CD4-positive, alpha-beta T cell (primary cell): Measurements from ENCODE around the gene SLC1A7. TPM values are rescaled to one million over a fixed set of nuclear protein-coding genes. Genes with fewer than 3 reads are reported as not detected.

ENCODE experiments used
- ATAC-seq: fragments of 200-7000 bp; cut with Tn5 transposase; one replicate; pipeline ENCODE4 v1.10.0; 2022; ENCODE audit warnings: mild to moderate bottlenecking; ENCODE audit not compliant: poor library complexity
- CTCF ChIA-PET: fragments of 350-600 bp; sonication (Branson Sonifier 250); formaldehyde crosslinking; loops from one replicate; lab custom pipeline; 2021; ENCODE audit warnings: antibody characterized with exemption, inconsistent platforms; lab: Charles Lee
- POLR2A ChIA-PET: fragments of 350-600 bp; sonication (Branson Sonifier 250); formaldehyde crosslinking; loops from one replicate; lab custom pipeline; 2021; ENCODE audit warnings: antibody characterized with exemption, inconsistent platforms; lab: Charles Lee
- DNase-seq, 14 experiments: peaks; one replicate each; pipeline ENCODE4 v3.0.0-alpha.2; 2013 to 2020; ENCODE audit warnings: mixed read lengths in 2 of 14
- H3K27ac ChIP-seq, 2 donors: one replicate each; pipeline versions ENCODE4 v1.5.1 to v1.7.0; 2013; ENCODE audit warnings: low read length in 2 of 2, low read depth in 1 of 2, mild to moderate bottlenecking in 1 of 2
- H3K27me3 ChIP-seq, 2 experiments: 1 replicate in 1 of 2; 2 replicates in 1 of 2; pipeline versions ENCODE4 v1.6.1 to v1.7.0; 2013; ENCODE audit warnings: low read length in 2 of 2, control low read depth in 1 of 2, mild to moderate bottlenecking in 1 of 2, moderate library complexity in 1 of 2; ENCODE audit not compliant: insufficient read depth in 2 of 2, control insufficient read depth in 1 of 2
- H3K36me3 ChIP-seq: one replicate; pipeline ENCODE4 v1.6.1; 2013; ENCODE audit warnings: low read length, control low read depth; ENCODE audit not compliant: insufficient read depth
- H3K4me1 ChIP-seq: one replicate; pipeline ENCODE4 v1.6.1; 2013; ENCODE audit warnings: low read length, control low read depth; ENCODE audit not compliant: insufficient read depth
- H3K4me3 ChIP-seq: one replicate; pipeline ENCODE4 v1.5.1; 2013; ENCODE audit warnings: mild to moderate bottlenecking, low read length, moderate library complexity
- H3K9me3 ChIP-seq, 2 experiments: 1 replicate in 1 of 2; 2 replicates in 1 of 2; pipeline versions ENCODE4 v1.6.1 to v1.7.0; 2013; ENCODE audit warnings: low read length in 2 of 2, mild to moderate bottlenecking in 2 of 2, control low read depth in 1 of 2, moderate library complexity in 1 of 2; ENCODE audit not compliant: control insufficient read depth in 1 of 2, insufficient read depth in 1 of 2
- H3K27ac Mint-ChIP-seq: one replicate; pipeline ENCODE4 v1.8.0; 2020; ENCODE audit warnings: mixed read lengths
- H3K27me3 Mint-ChIP-seq: one replicate; pipeline ENCODE4 v1.8.0; 2021; ENCODE audit warnings: mixed read lengths
- H3K36me3 Mint-ChIP-seq: one replicate; pipeline ENCODE4 v1.8.0; 2021; ENCODE audit warnings: low read depth, mixed read lengths
- H3K4me1 Mint-ChIP-seq: one replicate; pipeline ENCODE4 v1.8.0; 2021; ENCODE audit warnings: low read depth, mixed read lengths
- H3K4me3 Mint-ChIP-seq: one replicate; pipeline ENCODE4 v1.8.0; 2020; ENCODE audit warnings: mild to moderate bottlenecking, mixed read lengths
- H3K9me3 Mint-ChIP-seq: one replicate; pipeline ENCODE4 v1.8.0; 2020; ENCODE audit warnings: mixed read lengths
- CTCF ChIP-seq: fragments of 200-600 bp; IDR thresholded peaks from one replicate; pipeline ENCODE4 v1.8.0; 2022; ENCODE audit warnings: antibody characterized with exemption, mild to moderate bottlenecking
- intact Hi-C, 2 experiments: fragments of 100-400 bp; cut with DNase I in 1 of 2; cut with micrococcal nuclease in 1 of 2; formaldehyde crosslinking; loops; one replicate each; pipeline versions ENCODE4 v1.15.1 to v1.9.0; 2023 to 2025; cut with DNase I, micrococcal nuclease
- total RNA-seq, 174 experiments: library from RNA in 2 of 174; stranded (reverse) in 2 of 174; gene quantifications; one replicate each; pipeline ENCODE4 v1.2.3 and lab custom pipeline; 2021 to 2026

SLC1A7 gene
- total RNA-seq, 2 experiments from 2014 or later: not detected

DNA sequence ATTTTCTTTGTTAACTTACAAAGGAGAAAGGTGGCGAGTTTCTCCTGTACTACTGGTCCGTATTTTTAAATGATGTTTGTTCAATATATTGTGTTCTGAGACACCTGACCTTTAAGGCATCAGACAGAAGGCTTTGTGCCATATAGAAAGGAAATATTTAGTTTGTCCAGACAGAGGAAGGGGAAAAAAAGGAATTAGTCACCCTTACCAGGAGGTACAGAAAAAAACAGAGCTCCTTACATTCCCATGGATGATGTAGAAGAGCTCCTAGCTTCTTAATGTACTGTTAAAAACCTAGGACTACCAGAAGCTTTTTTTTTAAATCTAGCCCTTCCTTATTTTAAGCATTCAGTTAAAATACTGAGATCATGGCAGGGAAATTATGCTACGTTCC lies 92.9 kb downstream of the SLC1A7 start:
- H3K36me3 ChIP-seq: peaks cover 56% of the 10 kb centered on the region
- no peak overlapping the region for H3K4me3 ChIP-seq

GRCh38 chr1:53048960-53049573 lies 93.4 kb downstream of the SLC1A7 start:
- Mint-ChIP-seq H3K4me1 (no peaks in the 10 kb centered on the region), H3K4me3 (no peak overlapping the region), H3K27ac (no peak overlapping the region), H3K9me3 (no peaks in the 10 kb centered on the region), H3K36me3 (peaks cover 89% of the 10 kb centered on the region), H3K27me3 (no peaks in the 10 kb centered on the region)
- ChIA-PET POLR2A (interaction anchor here (1.0 kb wide), 1 partner anchor 11 kb away, joined by 3 read pairs; no protein-coding TSS in a partner anchor), CTCF (no interaction called here)
- intact Hi-C loops: no loop called here
- ATAC-seq (no peak), DNase-seq (no peak)
- H3K4me1 ChIP-seq: no peaks in the 10 kb centered on the region
- H3K27ac ChIP-seq: no peak overlapping the region
- H3K27me3 ChIP-seq: no peaks in the 10 kb centered on the region
- peaks cover 56% of the 10 kb centered on the region for H3K36me3 ChIP-seq
- no peaks in the 10 kb centered on the region for H3K9me3 ChIP-seq
- no peak for TF ChIP-seq CTCF
- no peak overlapping the region for H3K4me3 ChIP-seq

More for the DNA sequence above, 92.9 kb downstream of the SLC1A7 start:
- CTCF ChIA-PET: no interaction called here
- no peaks in the 10 kb centered on the region for H3K9me3 ChIP-seq
- ATAC-seq (no peak), DNase-seq (no peak)
- POLR2A ChIA-PET: no interaction called here
- no peaks in the 10 kb centered on the region for H3K4me1 Mint-ChIP-seq
- H3K36me3 Mint-ChIP-seq: peaks cover 93% of the 10 kb centered on the region
- no peaks in the 10 kb centered on the region for H3K27me3 Mint-ChIP-seq
- no peak for TF ChIP-seq CTCF
- H3K4me3 Mint-ChIP-seq: no peak overlapping the region
- intact Hi-C loops: no loop called here
- H3K27ac ChIP-seq: no peak overlapping the region
- no peaks in the 10 kb centered on the region for H3K9me3 Mint-ChIP-seq
- H3K27me3 ChIP-seq: no peaks in the 10 kb centered on the region
- no peak overlapping the region for H3K27ac Mint-ChIP-seq
- H3K4me1 ChIP-seq: no peaks in the 10 kb centered on the region

- H3K4me1 ChIP-seq: no peaks in the 10 kb centered on the region
- ATAC-seq (no peak), DNase-seq (no peak)
- H3K9me3 Mint-ChIP-seq: no peaks in the 10 kb centered on the region
- no peaks in the 10 kb centered on the region for H3K27me3 Mint-ChIP-seq
- no peak overlapping the region for H3K27ac Mint-ChIP-seq
- H3K27me3 ChIP-seq: no peaks in the 10 kb centered on the region
- H3K27ac ChIP-seq: no peak overlapping the region
- H3K9me3 ChIP-seq: no peaks in the 10 kb centered on the region
- H3K36me3 Mint-ChIP-seq: peaks cover 86% of the 10 kb centered on the region
- ChIA-PET POLR2A (interaction anchor here (1.0 kb wide), 1 partner anchor 12 kb away, joined by 3 read pairs; no protein-coding TSS in a partner anchor), CTCF (no interaction called here)
- TF ChIP-seq CTCF: no peak
- H3K36me3 ChIP-seq: peaks cover 50% of the 10 kb centered on the region
- no peaks in the 10 kb centered on the region for H3K4me1 Mint-ChIP-seq
- intact Hi-C loops: no loop called here
- no peak overlapping the region for H3K4me3 ChIP-seq
- no peak overlapping the region for H3K4me3 Mint-ChIP-seq
Measured at GRCh38 chr1:53047737-53048736, 94.4 kb downstream of the SLC1A7 start.
